Measurements from ENCODE around the gene CTAG1A. TPM values are rescaled to one million over a fixed set of nuclear protein-coding genes. Genes with fewer than 3 reads are reported as not detected.
"Not testable (repeated sequence)": the region's sequence is repeated elsewhere in the genome, so short reads cannot be mapped to it uniquely, and the experiment has no call there.

The CTAG1A gene
- total RNA-seq, 1 donor from 2014 or later = not detected

GRCh38 chrX:154607976-154608375, 23.0 kb downstream of the CTAG1A start:
- FAIRE-seq; DNase-seq (ENCODE audit: low spot score in 2 of 2): not testable (repeated sequence)

- FAIRE-seq; DNase-seq (ENCODE audit: low spot score in 2 of 2): not testable (repeated sequence)
Measured at GRCh38 chrX:154608823-154609222, 23.9 kb downstream of the CTAG1A start.

GRCh38 chrX:154611146-154611545, 26.2 kb downstream of the CTAG1A start:
- DNase-seq (ENCODE audit: low spot score in 2 of 2); FAIRE-seq: not testable (repeated sequence)

- DNase-seq (ENCODE audit: low spot score in 2 of 2) = not testable (repeated sequence)
- peak; percentile 76 for FAIRE-seq
Measured at GRCh38 chrX:154613586-154613985, 28.7 kb downstream of the CTAG1A start.

- not testable (repeated sequence) for FAIRE-seq; DNase-seq (ENCODE audit: low spot score in 2 of 2)
Measured at GRCh38 chrX:154619182-154619581, 34.2 kb downstream of the CTAG1A start, which contains the start of gene CTAG1B. TSS of gene CTAG1B (minus strand) at chrX:154619282. CDS start at chrX:154619218, 64 bp downstream.

GRCh38 chrX:154620767-154621414, 36.0 kb downstream of the CTAG1A start:
- not testable (repeated sequence) for FAIRE-seq; DNase-seq (ENCODE audit: low spot score in 2 of 2)

- FAIRE-seq; DNase-seq (ENCODE audit: low spot score in 2 of 2): not testable (repeated sequence)
Measured at GRCh38 chrX:154628960-154629359, 44.0 kb downstream of the CTAG1A start.

GRCh38 chrX:154630949-154631348, 46.0 kb downstream of the CTAG1A start:
- not testable (repeated sequence) for DNase-seq (ENCODE audit: low spot score in 2 of 2); FAIRE-seq

GRCh38 chrX:154633661-154634060, 48.7 kb downstream of the CTAG1A start:
- not testable (repeated sequence) for FAIRE-seq; DNase-seq (ENCODE audit: low spot score in 2 of 2)

Small RNA genes lying within 50 kb of the gene (small RNA-seq; reads per million reads assigned to genes)
- gene AC244090.1 (not detected), gene AC244107.2 (not detected)

Other genes with a start within 250 kb of the CTAG1A start
- gene FLNA, start 210.5 kb upstream of the CTAG1A start, total RNA-seq = 66.9 TPM
- gene EMD, start 205.8 kb upstream of the CTAG1A start, total RNA-seq = 13.9 TPM
- 2,273 TPM for gene RPL10, start 186.8 kb upstream of the CTAG1A start, total RNA-seq
- 4.5 TPM for gene DNASE1L1, start 175.9 kb upstream of the CTAG1A start, total RNA-seq
- 11.0 TPM for gene TAFAZZIN, start 173.6 kb upstream of the CTAG1A start, total RNA-seq
- 50.1 TPM for gene ATP6AP1, start 156.5 kb upstream of the CTAG1A start, total RNA-seq
- gene GDI1, start 148.0 kb upstream of the CTAG1A start, total RNA-seq = 240 TPM
- 21.2 TPM for gene FAM50A, start 141.0 kb upstream of the CTAG1A start, total RNA-seq
- 14.7 TPM for gene PLXNA3, start 126.9 kb upstream of the CTAG1A start, total RNA-seq
- 13.5 TPM for gene LAGE3, start 105.9 kb upstream of the CTAG1A start, total RNA-seq
- gene UBL4A, start 98.5 kb upstream of the CTAG1A start, total RNA-seq = 39.1 TPM
- gene SLC10A3, start 94.5 kb upstream of the CTAG1A start, total RNA-seq = 2.4 TPM
- gene FAM3A, start 68.9 kb upstream of the CTAG1A start, total RNA-seq = 9.8 TPM
- gene G6PD, start 38.3 kb upstream of the CTAG1A start, total RNA-seq = 16.3 TPM
- gene IKBKG, start 37.5 kb upstream of the CTAG1A start, total RNA-seq = 4.1 TPM
- gene CTAG1B, start 34.1 kb downstream of the CTAG1A start, total RNA-seq = not detected
- not detected for gene CTAG2, start 68.4 kb downstream of the CTAG1A start, total RNA-seq
- 0.82 TPM for gene GAB3, start 165.9 kb downstream of the CTAG1A start, total RNA-seq
- gene DKC1, start 177.7 kb downstream of the CTAG1A start, total RNA-seq = 17.5 TPM
- gene MPP1, start 220.4 kb downstream of the CTAG1A start, total RNA-seq = 20.0 TPM
- gene SMIM9, start 249.5 kb downstream of the CTAG1A start, total RNA-seq = not detected